H1 (cell line): Measurements from ENCODE around the gene MRPS12. TPM values are rescaled to one million over a fixed set of nuclear protein-coding genes. Genes with fewer than 3 reads are reported as not detected.

Experiments
- ATF3 ChIP-seq: IDR thresholded peaks from 2 replicates; pipeline ENCODE4 v1.6.1; 2011; ENCODE audit warnings: low read depth, mild to moderate bottlenecking, low read length; ENCODE audit not compliant: insufficient read depth
- BACH1 ChIP-seq: IDR thresholded peaks from 2 replicates; pipeline ENCODE4 v1.6.1; 2012; ENCODE audit warnings: low read length, improper control_type of control experiment
- BRCA1 ChIP-seq: IDR thresholded peaks from 2 replicates; pipeline ENCODE4 v1.6.1; 2012; ENCODE audit warnings: low read depth, low read length, improper control_type of control experiment
- CBX5 ChIP-seq: fragments of 300-800, 300-1000 bp; sonication (generic); IDR thresholded peaks from 2 replicates; pipeline ENCODE4 v1.7.1; 2016; ENCODE audit warnings: antibody characterized with exemption, low read length, low read depth
- CBX8 ChIP-seq: fragments of 300-800, 300-1000 bp; sonication (generic); IDR thresholded peaks from 2 replicates; pipeline ENCODE4 v1.7.1; 2016; ENCODE audit warnings: low read depth, low read length, borderline replicate concordance
- CTCF ChIP-seq, 3 experiments: IDR thresholded peaks; 1 replicate in 2 of 3; 2 replicates in 1 of 3; pipeline versions ENCODE4 v1.5.1 to v1.6.1; 2011; ENCODE audit warnings: low read length in 3 of 3, mild to moderate bottlenecking in 3 of 3, inconsistent platforms in 2 of 3, low read depth in 1 of 3, moderate library complexity in 1 of 3; ENCODE audit not compliant: insufficient read depth in 1 of 3; ENCODE audit errors: control extremely low read depth in 1 of 3
- FOSL1 ChIP-seq: IDR thresholded peaks from 2 replicates; pipeline ENCODE4 v1.6.1; 2011; ENCODE audit warnings: mild to moderate bottlenecking, low read depth, low read length, moderate library complexity; ENCODE audit not compliant: insufficient read depth
- MAX ChIP-seq: IDR thresholded peaks from 2 replicates; pipeline ENCODE4 v1.6.1; 2012; ENCODE audit warnings: inconsistent platforms
- NRF1 ChIP-seq: IDR thresholded peaks from 2 replicates; pipeline ENCODE4 v1.6.1; 2011; ENCODE audit warnings: mild to moderate bottlenecking, low read depth, low read length, improper control_type of control experiment
- PHF8 ChIP-seq: fragments of 200-600 bp; sonication (generic); conservative IDR thresholded peaks from 2 replicates; pipeline ENCODE4 v1.7.1; 2012; ENCODE audit warnings: low read depth, mild to moderate bottlenecking, inconsistent platforms, low read length, moderate library complexity
- SIX5 ChIP-seq: IDR thresholded peaks from 2 replicates; pipeline ENCODE4 v1.6.1; 2011; ENCODE audit warnings: mild to moderate bottlenecking, low read depth, low read length
- SP2 ChIP-seq: IDR thresholded peaks from 2 replicates; pipeline ENCODE4 v1.6.1; 2012; ENCODE audit warnings: mild to moderate bottlenecking, low read length, inconsistent platforms
- SP4 ChIP-seq: IDR thresholded peaks from 2 replicates; pipeline ENCODE4 v1.6.1; 2012; ENCODE audit warnings: low read length, inconsistent platforms
- SRF ChIP-seq: IDR thresholded peaks from 2 replicates; pipeline ENCODE4 v1.6.1; 2011; ENCODE audit warnings: mild to moderate bottlenecking, low read depth, low read length, moderate library complexity
- TAF1 ChIP-seq: IDR thresholded peaks from 2 replicates; pipeline ENCODE4 v1.6.1; 2011; ENCODE audit warnings: mild to moderate bottlenecking, low read depth, low read length
- TCF12 ChIP-seq: IDR thresholded peaks from 2 replicates; pipeline ENCODE4 v1.6.1; 2011; ENCODE audit warnings: low read depth, mild to moderate bottlenecking, low read length
- TEAD4 ChIP-seq: IDR thresholded peaks from 2 replicates; pipeline ENCODE4 v1.6.1; 2012; ENCODE audit warnings: low read depth, low read length, inconsistent platforms, mixed read lengths
- USF2 ChIP-seq: IDR thresholded peaks from 2 replicates; pipeline ENCODE4 v1.6.1; 2011; ENCODE audit warnings: low read length, improper control_type of control experiment
- ZNF274 ChIP-seq: IDR thresholded peaks from 2 replicates; pipeline ENCODE4 v1.7.0; 2012; ENCODE audit warnings: low read length, borderline replicate concordance; ENCODE audit errors: extremely low read depth
- polyA plus RNA-seq, 7 experiments: library from polyadenylated mRNA; depleted of rRNA in 3 of 7; stranded (reverse) in 5 of 7; unstranded in 2 of 7; fragments of >200 nt in 5 of 7; fragments of 200-250 nt in 2 of 7; gene quantifications; 1 replicate in 5 of 7; 2 replicates in 1 of 7; 4 replicates in 1 of 7; pipeline versions ENCODE4 v1.2.1 to v1.2.3, GENCODE V29; 2011 to 2013; ENCODE audit warnings: missing spikeins in 2 of 7, mixed read lengths in 2 of 7
- total RNA-seq: library from RNA; stranded (reverse); fragmentation: NEBNext Ultra II Directional; extraction: Animal tissue kit (Norgen Biotek cat#: 25700); gene quantifications from 2 replicates; pipeline ENCODE4 v1.2.1, GENCODE V29; 2021

MRPS12 gene
- total and polyA plus RNA-seq, 2 of the 8 experiments (the other 6 are each of a cell fraction or from before 2014, with no cell fraction given): 79.0 to 175 TPM

GRCh38 chr19:38949580-38950367 lies 19.0 kb downstream of the MRPS12 start (continued):
- 0 out of 2 replicates have a peak, but pooled peaks have one; percentile 11 for TF ChIP-seq FOSL1
- 0 out of 2 replicates have a peak, but pooled peaks have one; percentile 10 for TF ChIP-seq TAF1
- TF ChIP-seq CTCF (IDR thresholded peaks at IDR 0.05; ENCODE audit: control extremely low read depth in 1 of 3, insufficient read depth in 1 of 3, low read depth in 1 of 3, low read length in 3 of 3): no peak
- TF ChIP-seq MAX: peak; percentile 96
- 0 out of 2 replicates have a peak, but pooled peaks have one; percentile 30 for TF ChIP-seq USF2
- no peak for TF ChIP-seq SP2
- TF ChIP-seq SIX5: no peak
- peak; percentile 62 for TF ChIP-seq TEAD4
- TF ChIP-seq BACH1: no peak; the same call in 1 of the 2 replicates
- TF ChIP-seq NRF1: no peak
- TF ChIP-seq SP4: 0 out of 2 replicates have a peak, but pooled peaks have one; percentile 65
- no peak for TF ChIP-seq TCF12
- peak; percentile 61; the same call in 1 of the 2 replicates for TF ChIP-seq PHF8
- no peak for TF ChIP-seq ZNF274
- TF ChIP-seq CBX5: no peak
- no peak for TF ChIP-seq BRCA1
- no peak for TF ChIP-seq CBX8
- TF ChIP-seq ATF3: no peak
- no peak for TF ChIP-seq SRF
